HCT116 (cell line): ENCODE measurements around the gene COPA.
A peak's percentile ranks its signal among the peaks of the same experiment; 100 is the strongest.

Source experiments
- ATF3 ChIP-seq: IDR thresholded peaks from 2 replicates; pipeline ENCODE4 v1.6.1; 2012
- CEBPB ChIP-seq: IDR thresholded peaks from 2 replicates; pipeline ENCODE4 v1.6.1; 2012; ENCODE audit warnings: low read depth
- CTCF ChIP-seq, 3 experiments: fragments of 200-600 bp in 1 of 3; sonication (generic) in 1 of 3; IDR thresholded peaks in 2 of 3; conservative IDR thresholded peaks in 1 of 3; 2 replicates each; pipeline ENCODE4 v1.5.1; 2012 to 2017; ENCODE audit warnings: low read depth in 2 of 3, low read length in 2 of 3, antibody characterized with exemption in 1 of 3, borderline replicate concordance in 1 of 3, control low read depth in 1 of 3, mild to moderate bottlenecking in 1 of 3, mixed read lengths in 1 of 3, mixed run types in 1 of 3, moderate library complexity in 1 of 3; ENCODE audit not compliant: insufficient read depth in 1 of 3
- ELF1 ChIP-seq: IDR thresholded peaks from 2 replicates; pipeline ENCODE4 v1.6.1; 2012; ENCODE audit warnings: low read depth, borderline replicate concordance
- EZH2 ChIP-seq: fragments of 200-600 bp; sonication (generic); IDR thresholded peaks from 2 replicates; pipeline ENCODE4 v1.6.1; 2017; ENCODE audit warnings: antibody characterized with exemption, mixed run types
- JUND ChIP-seq: IDR thresholded peaks from 2 replicates; pipeline ENCODE4 v1.6.1; 2012
- MAX ChIP-seq: IDR thresholded peaks from 2 replicates; pipeline ENCODE4 v1.6.1; 2012
- POLR2A ChIP-seq: IDR thresholded peaks from 2 replicates; pipeline ENCODE4 v1.7.0; 2011; ENCODE audit warnings: borderline replicate concordance; ENCODE audit not compliant: insufficient read depth, insufficient read length; ENCODE audit errors: extremely low read depth
- POLR2AphosphoS5 ChIP-seq: IDR thresholded peaks from 2 replicates; pipeline ENCODE4 v1.6.1; 2011; ENCODE audit warnings: mild to moderate bottlenecking, low read depth, low read length, moderate library complexity
- REST ChIP-seq: IDR thresholded peaks from 2 replicates; pipeline ENCODE4 v1.6.1; 2012; ENCODE audit warnings: low read depth
- SRF ChIP-seq: IDR thresholded peaks from 2 replicates; pipeline ENCODE4 v1.6.1; 2012; ENCODE audit warnings: low read depth
- ZBTB33 ChIP-seq: IDR thresholded peaks from 2 replicates; pipeline ENCODE4 v1.6.1; 2011; ENCODE audit warnings: mild to moderate bottlenecking, low read length, moderate library complexity; ENCODE audit not compliant: insufficient replicate concordance; ENCODE audit errors: extremely low read depth
- ZFX ChIP-seq: fragments of 450-650 bp; IDR thresholded peaks from 2 replicates; pipeline ENCODE4 v1.6.1; 2017
- ZNF274 ChIP-seq: fragments of 200-500 bp; sonication (Bioruptor generic); IDR thresholded peaks from 2 replicates; pipeline ENCODE4 v1.6.1; 2014; ENCODE audit warnings: mild to moderate bottlenecking, low read depth, low read length, inconsistent platforms

- TF ChIP-seq POLR2AphosphoS5 (no peak), POLR2A (no peak), JUND (no peak), CTCF (IDR thresholded peaks at IDR 0.05 in 2 of 3, conservative IDR thresholded peaks at IDR 0.05 in 1 of 3; ENCODE audit: borderline replicate concordance in 1 of 3, insufficient read depth in 1 of 3, low read depth in 2 of 3, low read length in 2 of 3) (peak; percentile 89 to 96 (median 92)), ZNF274 (no peak), ZBTB33 (no peak), EZH2 (no peak), SRF (no peak), ELF1 (no peak), ATF3 (no peak), REST (no peak), CEBPB (no peak), ZFX (no peak), MAX (no peak)
These were observed 33.6 kb upstream of the COPA start for GRCh38 chr1:160376525-160377131.
